ENCODE data around the gene GALR2. TPM values are rescaled to one million over a fixed set of nuclear protein-coding genes. Genes with fewer than 3 reads are reported as not detected.

The GALR2 gene
- not detected for total RNA-seq

GRCh38 chr17:76074390-76075363, at the start of gene GALR2:
Gene GALR2 (plus strand): TSS chr17:76074781. CDS start chr17:76074884, 103 bp downstream.
- no peak for TF ChIP-seq CTCF (IDR thresholded peaks at IDR 0.05)
- TF ChIP-seq POLR2AphosphoS5 (IDR thresholded peaks at IDR 0.05), result no peak
- no peak for TF ChIP-seq POLR2A (IDR thresholded peaks at IDR 0.05)
- Histone ChIP-seq H3K4me3 (peak within 1 kb of the TSS in 2 of 3 donors; percentile 15 to 58), H3K27me3 (peaks cover 26 to 60% of the 10 kb centered on the region in 2 donors), H3K4me1 (peaks cover 14 to 38% of the 10 kb centered on the region in 2 donors), H3K9me3 (no peaks in the 10 kb centered on the region), H3K36me3 (no peaks in the 10 kb centered on the region), H3K27ac (no peak within 1 kb of the TSS)
- DNase-seq (ENCODE audit: low spot score in 2 of 2), result no peak
- intact Hi-C loops (cut with DNase I; ENCODE audit: low total_unique reads), result no loop called here

GRCh38 chr17:76025294-76025693, 49.3 kb upstream of the GALR2 start:
- H3K27me3 ChIP-seq, result no peaks in the 10 kb centered on the region
- TF ChIP-seq CTCF (IDR thresholded peaks at IDR 0.05), result no peak
- TF ChIP-seq POLR2AphosphoS5 (IDR thresholded peaks at IDR 0.05), result no peak
- TF ChIP-seq POLR2A (IDR thresholded peaks at IDR 0.05), result no peak

GRCh38 chr17:76026714-76027158, 47.8 kb upstream of the GALR2 start:
- peak overlapping the region; percentile 50 to 66 for H3K27ac ChIP-seq
- no peak for TF ChIP-seq POLR2A (IDR thresholded peaks at IDR 0.05)
- no peak for TF ChIP-seq POLR2AphosphoS5 (IDR thresholded peaks at IDR 0.05)
- no peak for TF ChIP-seq CTCF (IDR thresholded peaks at IDR 0.05)
- no peaks in the 10 kb centered on the region for H3K27me3 ChIP-seq
- H3K9me3 ChIP-seq, result no peaks in the 10 kb centered on the region
- intact Hi-C loops (cut with DNase I; ENCODE audit: low total_unique reads), result no loop called here
- peak overlapping the region in 2 of 3 donors; percentile 43 to 58 for H3K4me3 ChIP-seq
- DNase-seq (ENCODE audit: low spot score in 2 of 2), result no peak
- H3K36me3 ChIP-seq, result no peaks in the 10 kb centered on the region
- H3K4me1 ChIP-seq, result no peaks in the 10 kb centered on the region

More at GRCh38 chr17:76025294-76025693, 49.3 kb upstream of the GALR2 start:
- Histone ChIP-seq H3K4me1 (no peaks in the 10 kb centered on the region), H3K27ac (no peak overlapping the region), H3K9me3 (no peaks in the 10 kb centered on the region), H3K36me3 (no peaks in the 10 kb centered on the region), H3K4me3 (no peak overlapping the region)
- no peak for DNase-seq (ENCODE audit: low spot score in 2 of 2)
- intact Hi-C loops (cut with DNase I; ENCODE audit: low total_unique reads), result no loop called here

GRCh38 chr17:76027159-76027839, 47.3 kb upstream of the GALR2 start, which contains the start of gene EVPL:
Gene EVPL (minus strand): TSS chr17:76027306. CDS start chr17:76027198, 108 bp downstream.
- H3K27me3 ChIP-seq, result no peaks in the 10 kb centered on the region
- H3K4me3 ChIP-seq, result peak within 1 kb of the TSS in 2 of 3 donors; percentile 43 to 58
- peak within 1 kb of the TSS; percentile 50 to 66 for H3K27ac ChIP-seq
- TF ChIP-seq CTCF (IDR thresholded peaks at IDR 0.05) (no peak), POLR2A (IDR thresholded peaks at IDR 0.05) (no peak), POLR2AphosphoS5 (IDR thresholded peaks at IDR 0.05) (no peak)
- peak; percentile 71 to 82 for DNase-seq (ENCODE audit: low spot score in 2 of 2)
- no peaks in the 10 kb centered on the region for H3K36me3 ChIP-seq
- intact Hi-C loops (cut with DNase I; ENCODE audit: low total_unique reads), result no loop called here
- no peaks in the 10 kb centered on the region for H3K9me3 ChIP-seq
- H3K4me1 ChIP-seq, result no peaks in the 10 kb centered on the region

All from breast epithelium (tissue), 4 donors.